SK-N-SH (cell line): ENCODE measurements around the gene FCER1G. TPM values are rescaled to one million over a fixed set of nuclear protein-coding genes. Genes with fewer than 3 reads are reported as not detected.

Experiments used
- CTCF ChIA-PET: fragments of 300-600, 350-600 bp; formaldehyde crosslinking; extraction: SDS; loops from one replicate; lab custom pipeline; 2021; lab: Yijun Ruan, JAX
- POLR2A ChIA-PET: fragments of 350-600 bp; sonication (Branson Sonifier 250); formaldehyde crosslinking; extraction: SDS; loops from one replicate; lab custom pipeline; 2020; ENCODE audit warnings: antibody characterized with exemption, inconsistent platforms; lab: Yijun Ruan, JAX
- DNase-seq: peaks from one replicate; pipeline ENCODE4 v3.0.0; 2012
- H2AFZ ChIP-seq: fragments of 200-600 bp; sonication (generic); 2 replicates; pipeline ENCODE4 v1.8.1; 2016; ENCODE audit warnings: antibody characterized with exemption, mild to moderate bottlenecking, low read depth
- H3F3A ChIP-seq: fragments of 200-600 bp; sonication (generic); replicated peaks from 2 replicates; pipeline ENCODE3; 2016; ENCODE audit warnings: antibody characterized with exemption, mild to moderate bottlenecking; ENCODE audit not compliant: insufficient read depth
- H3K27ac ChIP-seq, 2 experiments: fragments of 200-500 bp in 1 of 2; fragments of 200-600 bp in 1 of 2; sonication (Bioruptor generic) in 1 of 2; sonication (generic), shearing (Covaris generic) in 1 of 2; 2 replicates each; pipeline versions ENCODE4 v1.5.1 to v1.6.1; 2014 to 2016; ENCODE audit warnings: low read depth in 2 of 2, inconsistent platforms in 1 of 2, low read length in 1 of 2, mild to moderate bottlenecking in 1 of 2, mixed read lengths in 1 of 2
- H3K27me3 ChIP-seq: fragments of 200-600 bp; sonication (generic), shearing (Covaris generic); 2 replicates; pipeline ENCODE4 v1.6.1; 2016; ENCODE audit warnings: mixed run types; ENCODE audit not compliant: insufficient read depth
- H3K36me3 ChIP-seq, 2 experiments: fragments of 200-500 bp in 1 of 2; fragments of 200-600 bp in 1 of 2; sonication (Bioruptor generic) in 1 of 2; sonication (generic) in 1 of 2; replicated peaks in 1 of 2; 2 replicates each; pipeline versions ENCODE3 to v1.5.1; 2014 to 2016; ENCODE audit warnings: low read length in 1 of 2, mild to moderate bottlenecking in 1 of 2; ENCODE audit not compliant: insufficient read depth in 2 of 2, control insufficient read depth in 1 of 2
- H3K4me1 ChIP-seq, 2 experiments: fragments of 200-500 bp in 1 of 2; fragments of 200-600 bp in 1 of 2; sonication (Bioruptor generic) in 1 of 2; sonication (generic), shearing (Covaris generic) in 1 of 2; 2 replicates each; pipeline versions ENCODE4 v1.5.1 to v1.6.1; 2014 to 2016; ENCODE audit warnings: low read depth in 1 of 2, low read length in 1 of 2, mixed run types in 1 of 2; ENCODE audit not compliant: insufficient read depth in 2 of 2, control insufficient read depth in 1 of 2
- H3K4me2 ChIP-seq: fragments of 200-600 bp; sonication (generic), shearing (Covaris generic); 2 replicates; pipeline ENCODE4 v1.6.1; 2017; ENCODE audit warnings: mixed run types
- H3K4me3 ChIP-seq, 2 experiments: fragments of 200-500 bp in 1 of 2; fragments of 200-600 bp in 1 of 2; sonication (Bioruptor generic) in 1 of 2; sonication (generic), shearing (Covaris generic) in 1 of 2; 2 replicates each; pipeline versions ENCODE4 v1.5.1 to v1.8.1; 2014 to 2016; ENCODE audit warnings: low read depth in 2 of 2, inconsistent platforms in 1 of 2, low read length in 1 of 2, mild to moderate bottlenecking in 1 of 2, mixed read lengths in 1 of 2, moderate library complexity in 1 of 2
- H3K79me2 ChIP-seq: fragments of 200-600 bp; sonication (generic); 2 replicates; pipeline ENCODE4 v1.8.1; 2017; ENCODE audit warnings: mild to moderate bottlenecking; ENCODE audit not compliant: insufficient read depth
- H3K9ac ChIP-seq: fragments of 200-600 bp; sonication (generic); 2 replicates; pipeline ENCODE4 v1.6.1; 2017; ENCODE audit warnings: mixed run types
- H3K9me2 ChIP-seq: fragments of 200-600 bp; sonication (generic); 2 replicates; pipeline ENCODE4 v1.6.1; 2017; ENCODE audit warnings: mixed run types
- H3K9me3 ChIP-seq: fragments of 200-600 bp; sonication (generic); 2 replicates; pipeline ENCODE4 v1.6.1; 2017; ENCODE audit warnings: mixed run types, mild to moderate bottlenecking, moderate library complexity
- H4K20me1 ChIP-seq: fragments of 200-600 bp; sonication (generic); 2 replicates; pipeline ENCODE4 v1.6.1; 2017; ENCODE audit warnings: mild to moderate bottlenecking, mixed run types; ENCODE audit not compliant: insufficient read depth
- ELF1 ChIP-seq: IDR thresholded peaks from 2 replicates; pipeline ENCODE4 v1.4.0; 2012
- EP300 ChIP-seq, 2 experiments: IDR thresholded peaks; 2 replicates each; pipeline versions ENCODE4 v1.4.0 to v1.6.1; 2012; ENCODE audit warnings: borderline replicate concordance in 1 of 2, low read depth in 1 of 2, low read length in 1 of 2
- EZH2phosphoT487 ChIP-seq: fragments of 200-600 bp; sonication (generic); IDR thresholded peaks from 2 replicates; pipeline ENCODE4 v1.6.1; 2017; ENCODE audit warnings: low read depth, mixed run types, mild to moderate bottlenecking, antibody characterized with exemption, moderate library complexity, borderline replicate concordance
- FOSL2 ChIP-seq: IDR thresholded peaks from 2 replicates; pipeline ENCODE4 v1.4.0; 2012; ENCODE audit warnings: low read depth, mild to moderate bottlenecking, moderate library complexity, borderline replicate concordance
- FOXM1 ChIP-seq: IDR thresholded peaks from 2 replicates; pipeline ENCODE4 v1.4.0; 2012; ENCODE audit warnings: low read depth, mild to moderate bottlenecking
- GABPA ChIP-seq: IDR thresholded peaks from 2 replicates; pipeline ENCODE4 v1.4.0; 2012; ENCODE audit warnings: low read depth, mild to moderate bottlenecking
- JUND ChIP-seq: IDR thresholded peaks from 2 replicates; pipeline ENCODE4 v1.4.0; 2012
- MEF2A ChIP-seq: IDR thresholded peaks from 2 replicates; pipeline ENCODE4 v1.4.0; 2012; ENCODE audit warnings: low read depth, borderline replicate concordance
- MXI1 ChIP-seq: IDR thresholded peaks from 2 replicates; pipeline ENCODE4 v1.6.1; 2012; ENCODE audit warnings: mild to moderate bottlenecking, low read depth, low read length, improper control_type of control experiment
- NRF1 ChIP-seq: IDR thresholded peaks from 2 replicates; pipeline ENCODE4 v1.6.1; 2012; ENCODE audit warnings: low read depth, mild to moderate bottlenecking, low read length
- SIN3A ChIP-seq: IDR thresholded peaks from 2 replicates; pipeline ENCODE4 v1.6.1; 2012; ENCODE audit warnings: low read depth, mild to moderate bottlenecking, low read length, moderate library complexity, borderline replicate concordance
- TAF1 ChIP-seq: IDR thresholded peaks from 2 replicates; pipeline ENCODE4 v1.6.1; 2012; ENCODE audit warnings: low read depth, mild to moderate bottlenecking, low read length, moderate library complexity, borderline replicate concordance
- TEAD4 ChIP-seq: IDR thresholded peaks from 2 replicates; pipeline ENCODE4 v1.4.0; 2012; ENCODE audit warnings: mild to moderate bottlenecking, borderline replicate concordance; ENCODE audit not compliant: insufficient read depth
- WGBS: methylation state at CpG from one replicate; pipeline ENCODE4 v1.1.6; 2017; ENCODE audit warnings: low lambda C conversion rate; 5-methylcytosine and 5-hydroxymethylcytosine counted together
- polyA plus RNA-seq, 3 experiments: library from polyadenylated mRNA; depleted of rRNA; stranded (reverse); fragments of >200 nt; gene quantifications; 2 replicates each; pipeline ENCODE4 v1.2.3, GENCODE V29; 2012
- TF ChIP-seq, protein P1 (sequence below): IDR thresholded peaks from 2 replicates; pipeline ENCODE4 v1.4.0; 2012; ENCODE audit warnings: low read depth
- TF ChIP-seq, protein P2 (sequence below): IDR thresholded peaks from 2 replicates; pipeline ENCODE4 v1.6.1; 2012; ENCODE audit warnings: mild to moderate bottlenecking, low read depth, low read length, moderate library complexity
- TF ChIP-seq, protein P3 (sequence below): IDR thresholded peaks from 2 replicates; pipeline ENCODE4; 2012

The FCER1G gene
- polyA plus RNA-seq, 1 of the 3 experiments (the other 2 are of a cell fraction): 0.61 TPM

DNA sequence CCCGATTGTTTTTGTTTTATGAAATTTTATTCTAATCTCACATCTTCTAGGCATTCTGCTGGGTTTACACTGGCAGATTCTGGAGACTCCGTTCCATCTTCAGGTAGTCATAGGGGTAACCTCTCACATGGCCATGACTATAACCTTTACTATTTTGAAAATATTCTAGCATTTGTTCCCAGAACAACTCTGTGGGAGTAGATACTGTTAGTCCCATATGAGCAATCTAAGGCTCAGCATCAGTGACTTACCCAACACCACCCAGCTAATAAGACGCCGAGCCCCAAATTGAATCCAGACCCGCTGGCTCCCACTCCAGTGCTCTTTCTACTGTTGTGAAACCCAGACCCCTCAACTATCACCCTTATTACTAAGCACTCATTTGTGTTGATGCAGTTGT, 26.1 kb upstream of the FCER1G start:
- Histone ChIP-seq H3K4me1 (peaks cover 0 to 17% of the 10 kb centered on the region in 2 experiments; a peak in 3 of 4 replicates), H3K9me3 (no peaks in the 10 kb centered on the region), H3K79me2 (no peaks in the 10 kb centered on the region), H3K27ac (no peak overlapping the region), H3K4me3 (no peak overlapping the region), H3K4me2 (no peak overlapping the region), H2AFZ (no peak overlapping the region), H4K20me1 (no peaks in the 10 kb centered on the region), H3F3A (peaks cover 5% of the 10 kb centered on the region), H3K36me3 (peaks cover 0 to 19% of the 10 kb centered on the region in 2 experiments), H3K27me3 (no peaks in the 10 kb centered on the region), H3K9me2 (no peaks in the 10 kb centered on the region), H3K9ac (no peak overlapping the region)
- ChIA-PET CTCF (interaction anchor here (1.1 kb wide), 1 partner anchor 21 kb away, joined by 3 read pairs; no protein-coding TSS in a partner anchor), POLR2A (no interaction called here)
- 91% methylated on average over 5 of the region's 5 CpGs for WGBS
- TF ChIP-seq MXI1 (no peak), FOXM1 (no peak), EZH2phosphoT487 (no peak), GABPA (no peak), EP300 (IDR thresholded peaks at IDR 0.05; ENCODE audit: borderline replicate concordance in 1 of 2, low read depth in 1 of 2, low read length in 1 of 2) (no peak), SIN3A (no peak), FOSL2 (no peak), NRF1 (no peak), TEAD4 (no peak), JUND (no peak), TAF1 (no peak), MEF2A (no peak), ELF1 (no peak)
- TF ChIP-seq, protein P1, sequence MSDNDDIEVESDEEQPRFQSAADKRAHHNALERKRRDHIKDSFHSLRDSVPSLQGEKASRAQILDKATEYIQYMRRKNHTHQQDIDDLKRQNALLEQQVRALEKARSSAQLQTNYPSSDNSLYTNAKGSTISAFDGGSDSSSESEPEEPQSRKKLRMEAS: no peak
- TF ChIP-seq, protein P2, sequence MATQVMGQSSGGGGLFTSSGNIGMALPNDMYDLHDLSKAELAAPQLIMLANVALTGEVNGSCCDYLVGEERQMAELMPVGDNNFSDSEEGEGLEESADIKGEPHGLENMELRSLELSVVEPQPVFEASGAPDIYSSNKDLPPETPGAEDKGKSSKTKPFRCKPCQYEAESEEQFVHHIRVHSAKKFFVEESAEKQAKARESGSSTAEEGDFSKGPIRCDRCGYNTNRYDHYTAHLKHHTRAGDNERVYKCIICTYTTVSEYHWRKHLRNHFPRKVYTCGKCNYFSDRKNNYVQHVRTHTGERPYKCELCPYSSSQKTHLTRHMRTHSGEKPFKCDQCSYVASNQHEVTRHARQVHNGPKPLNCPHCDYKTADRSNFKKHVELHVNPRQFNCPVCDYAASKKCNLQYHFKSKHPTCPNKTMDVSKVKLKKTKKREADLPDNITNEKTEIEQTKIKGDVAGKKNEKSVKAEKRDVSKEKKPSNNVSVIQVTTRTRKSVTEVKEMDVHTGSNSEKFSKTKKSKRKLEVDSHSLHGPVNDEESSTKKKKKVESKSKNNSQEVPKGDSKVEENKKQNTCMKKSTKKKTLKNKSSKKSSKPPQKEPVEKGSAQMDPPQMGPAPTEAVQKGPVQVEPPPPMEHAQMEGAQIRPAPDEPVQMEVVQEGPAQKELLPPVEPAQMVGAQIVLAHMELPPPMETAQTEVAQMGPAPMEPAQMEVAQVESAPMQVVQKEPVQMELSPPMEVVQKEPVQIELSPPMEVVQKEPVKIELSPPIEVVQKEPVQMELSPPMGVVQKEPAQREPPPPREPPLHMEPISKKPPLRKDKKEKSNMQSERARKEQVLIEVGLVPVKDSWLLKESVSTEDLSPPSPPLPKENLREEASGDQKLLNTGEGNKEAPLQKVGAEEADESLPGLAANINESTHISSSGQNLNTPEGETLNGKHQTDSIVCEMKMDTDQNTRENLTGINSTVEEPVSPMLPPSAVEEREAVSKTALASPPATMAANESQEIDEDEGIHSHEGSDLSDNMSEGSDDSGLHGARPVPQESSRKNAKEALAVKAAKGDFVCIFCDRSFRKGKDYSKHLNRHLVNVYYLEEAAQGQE: no peak
- TF ChIP-seq, protein P3, sequence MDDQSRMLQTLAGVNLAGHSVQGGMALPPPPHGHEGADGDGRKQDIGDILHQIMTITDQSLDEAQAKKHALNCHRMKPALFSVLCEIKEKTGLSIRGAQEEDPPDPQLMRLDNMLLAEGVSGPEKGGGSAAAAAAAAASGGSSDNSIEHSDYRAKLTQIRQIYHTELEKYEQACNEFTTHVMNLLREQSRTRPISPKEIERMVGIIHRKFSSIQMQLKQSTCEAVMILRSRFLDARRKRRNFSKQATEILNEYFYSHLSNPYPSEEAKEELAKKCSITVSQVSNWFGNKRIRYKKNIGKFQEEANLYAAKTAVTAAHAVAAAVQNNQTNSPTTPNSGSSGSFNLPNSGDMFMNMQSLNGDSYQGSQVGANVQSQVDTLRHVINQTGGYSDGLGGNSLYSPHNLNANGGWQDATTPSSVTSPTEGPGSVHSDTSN: no peak
- no peak for DNase-seq
